H1 (cell line): ENCODE measurements around the gene TRMT44. TPM values are rescaled to one million over a fixed set of nuclear protein-coding genes. Genes with fewer than 3 reads are reported as not detected.

Source experiments
- CHD2 ChIP-seq: IDR thresholded peaks from 2 replicates; pipeline ENCODE4 v1.6.1; 2012; ENCODE audit warnings: low read length, improper control_type of control experiment
- E2F6 ChIP-seq: IDR thresholded peaks from 2 replicates; pipeline ENCODE4 v1.6.1; 2012; ENCODE audit warnings: inconsistent platforms
- PHF8 ChIP-seq: fragments of 200-600 bp; sonication (generic); conservative IDR thresholded peaks from 2 replicates; pipeline ENCODE4 v1.7.1; 2012; ENCODE audit warnings: low read depth, mild to moderate bottlenecking, inconsistent platforms, low read length, moderate library complexity
- POU5F1 ChIP-seq: IDR thresholded peaks from 2 replicates; pipeline ENCODE4 v1.6.1; 2011; ENCODE audit warnings: low read depth, mild to moderate bottlenecking, low read length, moderate library complexity
- RFX5 ChIP-seq: IDR thresholded peaks from 2 replicates; pipeline ENCODE4 v1.6.1; 2011; ENCODE audit warnings: low read depth, low read length, improper control_type of control experiment, borderline replicate concordance
- TEAD4 ChIP-seq: IDR thresholded peaks from 2 replicates; pipeline ENCODE4 v1.6.1; 2012; ENCODE audit warnings: low read depth, low read length, inconsistent platforms, mixed read lengths
- ZNF274 ChIP-seq: IDR thresholded peaks from 2 replicates; pipeline ENCODE4 v1.7.0; 2012; ENCODE audit warnings: low read length, borderline replicate concordance; ENCODE audit errors: extremely low read depth
- polyA plus RNA-seq, 7 experiments: library from polyadenylated mRNA; depleted of rRNA in 3 of 7; stranded (reverse) in 5 of 7; unstranded in 2 of 7; fragments of >200 nt in 5 of 7; fragments of 200-250 nt in 2 of 7; gene quantifications; 1 replicate in 5 of 7; 2 replicates in 1 of 7; 4 replicates in 1 of 7; pipeline versions ENCODE4 v1.2.1 to v1.2.3, GENCODE V29; 2011 to 2013; ENCODE audit warnings: missing spikeins in 2 of 7, mixed read lengths in 2 of 7
- total RNA-seq: library from RNA; stranded (reverse); fragmentation: NEBNext Ultra II Directional; extraction: Animal tissue kit (Norgen Biotek cat#: 25700); gene quantifications from 2 replicates; pipeline ENCODE4 v1.2.1, GENCODE V29; 2021
- TF ChIP-seq, protein P1 (sequence below): fragments of 300-600 bp; sonication (generic); IDR thresholded peaks from 2 replicates; pipeline ENCODE4 v1.7.1; 2012; ENCODE audit warnings: low read length, moderate library complexity, mild to moderate bottlenecking, inconsistent platforms; ENCODE audit not compliant: insufficient replicate concordance
- TF ChIP-seq, protein P2 (sequence below): IDR thresholded peaks from 2 replicates; pipeline ENCODE4 v1.6.1; 2011; ENCODE audit warnings: low read length, improper control_type of control experiment

The TRMT44 gene
- total and polyA plus RNA-seq, 2 of the 8 experiments (the other 6 are each of a cell fraction or from before 2014, with no cell fraction given), result 8.6 to 23.9 TPM

GRCh38 chr4:8510191-8510590 is 69.6 kb downstream of the TRMT44 start (continued):
- TF ChIP-seq, protein P1, sequence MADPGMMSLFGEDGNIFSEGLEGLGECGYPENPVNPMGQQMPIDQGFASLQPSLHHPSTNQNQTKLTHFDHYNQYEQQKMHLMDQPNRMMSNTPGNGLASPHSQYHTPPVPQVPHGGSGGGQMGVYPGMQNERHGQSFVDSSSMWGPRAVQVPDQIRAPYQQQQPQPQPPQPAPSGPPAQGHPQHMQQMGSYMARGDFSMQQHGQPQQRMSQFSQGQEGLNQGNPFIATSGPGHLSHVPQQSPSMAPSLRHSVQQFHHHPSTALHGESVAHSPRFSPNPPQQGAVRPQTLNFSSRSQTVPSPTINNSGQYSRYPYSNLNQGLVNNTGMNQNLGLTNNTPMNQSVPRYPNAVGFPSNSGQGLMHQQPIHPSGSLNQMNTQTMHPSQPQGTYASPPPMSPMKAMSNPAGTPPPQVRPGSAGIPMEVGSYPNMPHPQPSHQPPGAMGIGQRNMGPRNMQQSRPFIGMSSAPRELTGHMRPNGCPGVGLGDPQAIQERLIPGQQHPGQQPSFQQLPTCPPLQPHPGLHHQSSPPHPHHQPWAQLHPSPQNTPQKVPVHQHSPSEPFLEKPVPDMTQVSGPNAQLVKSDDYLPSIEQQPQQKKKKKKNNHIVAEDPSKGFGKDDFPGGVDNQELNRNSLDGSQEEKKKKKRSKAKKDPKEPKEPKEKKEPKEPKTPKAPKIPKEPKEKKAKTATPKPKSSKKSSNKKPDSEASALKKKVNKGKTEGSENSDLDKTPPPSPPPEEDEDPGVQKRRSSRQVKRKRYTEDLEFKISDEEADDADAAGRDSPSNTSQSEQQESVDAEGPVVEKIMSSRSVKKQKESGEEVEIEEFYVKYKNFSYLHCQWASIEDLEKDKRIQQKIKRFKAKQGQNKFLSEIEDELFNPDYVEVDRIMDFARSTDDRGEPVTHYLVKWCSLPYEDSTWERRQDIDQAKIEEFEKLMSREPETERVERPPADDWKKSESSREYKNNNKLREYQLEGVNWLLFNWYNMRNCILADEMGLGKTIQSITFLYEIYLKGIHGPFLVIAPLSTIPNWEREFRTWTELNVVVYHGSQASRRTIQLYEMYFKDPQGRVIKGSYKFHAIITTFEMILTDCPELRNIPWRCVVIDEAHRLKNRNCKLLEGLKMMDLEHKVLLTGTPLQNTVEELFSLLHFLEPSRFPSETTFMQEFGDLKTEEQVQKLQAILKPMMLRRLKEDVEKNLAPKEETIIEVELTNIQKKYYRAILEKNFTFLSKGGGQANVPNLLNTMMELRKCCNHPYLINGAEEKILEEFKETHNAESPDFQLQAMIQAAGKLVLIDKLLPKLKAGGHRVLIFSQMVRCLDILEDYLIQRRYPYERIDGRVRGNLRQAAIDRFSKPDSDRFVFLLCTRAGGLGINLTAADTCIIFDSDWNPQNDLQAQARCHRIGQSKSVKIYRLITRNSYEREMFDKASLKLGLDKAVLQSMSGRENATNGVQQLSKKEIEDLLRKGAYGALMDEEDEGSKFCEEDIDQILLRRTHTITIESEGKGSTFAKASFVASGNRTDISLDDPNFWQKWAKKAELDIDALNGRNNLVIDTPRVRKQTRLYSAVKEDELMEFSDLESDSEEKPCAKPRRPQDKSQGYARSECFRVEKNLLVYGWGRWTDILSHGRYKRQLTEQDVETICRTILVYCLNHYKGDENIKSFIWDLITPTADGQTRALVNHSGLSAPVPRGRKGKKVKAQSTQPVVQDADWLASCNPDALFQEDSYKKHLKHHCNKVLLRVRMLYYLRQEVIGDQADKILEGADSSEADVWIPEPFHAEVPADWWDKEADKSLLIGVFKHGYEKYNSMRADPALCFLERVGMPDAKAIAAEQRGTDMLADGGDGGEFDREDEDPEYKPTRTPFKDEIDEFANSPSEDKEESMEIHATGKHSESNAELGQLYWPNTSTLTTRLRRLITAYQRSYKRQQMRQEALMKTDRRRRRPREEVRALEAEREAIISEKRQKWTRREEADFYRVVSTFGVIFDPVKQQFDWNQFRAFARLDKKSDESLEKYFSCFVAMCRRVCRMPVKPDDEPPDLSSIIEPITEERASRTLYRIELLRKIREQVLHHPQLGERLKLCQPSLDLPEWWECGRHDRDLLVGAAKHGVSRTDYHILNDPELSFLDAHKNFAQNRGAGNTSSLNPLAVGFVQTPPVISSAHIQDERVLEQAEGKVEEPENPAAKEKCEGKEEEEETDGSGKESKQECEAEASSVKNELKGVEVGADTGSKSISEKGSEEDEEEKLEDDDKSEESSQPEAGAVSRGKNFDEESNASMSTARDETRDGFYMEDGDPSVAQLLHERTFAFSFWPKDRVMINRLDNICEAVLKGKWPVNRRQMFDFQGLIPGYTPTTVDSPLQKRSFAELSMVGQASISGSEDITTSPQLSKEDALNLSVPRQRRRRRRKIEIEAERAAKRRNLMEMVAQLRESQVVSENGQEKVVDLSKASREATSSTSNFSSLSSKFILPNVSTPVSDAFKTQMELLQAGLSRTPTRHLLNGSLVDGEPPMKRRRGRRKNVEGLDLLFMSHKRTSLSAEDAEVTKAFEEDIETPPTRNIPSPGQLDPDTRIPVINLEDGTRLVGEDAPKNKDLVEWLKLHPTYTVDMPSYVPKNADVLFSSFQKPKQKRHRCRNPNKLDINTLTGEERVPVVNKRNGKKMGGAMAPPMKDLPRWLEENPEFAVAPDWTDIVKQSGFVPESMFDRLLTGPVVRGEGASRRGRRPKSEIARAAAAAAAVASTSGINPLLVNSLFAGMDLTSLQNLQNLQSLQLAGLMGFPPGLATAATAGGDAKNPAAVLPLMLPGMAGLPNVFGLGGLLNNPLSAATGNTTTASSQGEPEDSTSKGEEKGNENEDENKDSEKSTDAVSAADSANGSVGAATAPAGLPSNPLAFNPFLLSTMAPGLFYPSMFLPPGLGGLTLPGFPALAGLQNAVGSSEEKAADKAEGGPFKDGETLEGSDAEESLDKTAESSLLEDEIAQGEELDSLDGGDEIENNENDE, result no peak
- TF ChIP-seq E2F6 (no peak), ZNF274 (no peak), CHD2 (no peak), TEAD4 (no peak), PHF8 (no peak), POU5F1 (no peak), RFX5 (no peak)
- TF ChIP-seq, protein P2, sequence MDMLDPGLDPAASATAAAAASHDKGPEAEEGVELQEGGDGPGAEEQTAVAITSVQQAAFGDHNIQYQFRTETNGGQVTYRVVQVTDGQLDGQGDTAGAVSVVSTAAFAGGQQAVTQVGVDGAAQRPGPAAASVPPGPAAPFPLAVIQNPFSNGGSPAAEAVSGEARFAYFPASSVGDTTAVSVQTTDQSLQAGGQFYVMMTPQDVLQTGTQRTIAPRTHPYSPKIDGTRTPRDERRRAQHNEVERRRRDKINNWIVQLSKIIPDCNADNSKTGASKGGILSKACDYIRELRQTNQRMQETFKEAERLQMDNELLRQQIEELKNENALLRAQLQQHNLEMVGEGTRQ, result no peak
